GM15510 (cell line): ENCODE results near the gene SYTL1.
A peak's percentile ranks its signal among the peaks of the same experiment; 100 is the strongest.

ENCODE experiments used
- POLR2A ChIP-seq: IDR thresholded peaks from 3 replicates; pipeline ENCODE4 v1.6.1; 2011; ENCODE audit warnings: borderline replicate concordance; ENCODE audit not compliant: insufficient read length; ENCODE audit errors: extremely low read depth

Gene SYTL1

DNA sequence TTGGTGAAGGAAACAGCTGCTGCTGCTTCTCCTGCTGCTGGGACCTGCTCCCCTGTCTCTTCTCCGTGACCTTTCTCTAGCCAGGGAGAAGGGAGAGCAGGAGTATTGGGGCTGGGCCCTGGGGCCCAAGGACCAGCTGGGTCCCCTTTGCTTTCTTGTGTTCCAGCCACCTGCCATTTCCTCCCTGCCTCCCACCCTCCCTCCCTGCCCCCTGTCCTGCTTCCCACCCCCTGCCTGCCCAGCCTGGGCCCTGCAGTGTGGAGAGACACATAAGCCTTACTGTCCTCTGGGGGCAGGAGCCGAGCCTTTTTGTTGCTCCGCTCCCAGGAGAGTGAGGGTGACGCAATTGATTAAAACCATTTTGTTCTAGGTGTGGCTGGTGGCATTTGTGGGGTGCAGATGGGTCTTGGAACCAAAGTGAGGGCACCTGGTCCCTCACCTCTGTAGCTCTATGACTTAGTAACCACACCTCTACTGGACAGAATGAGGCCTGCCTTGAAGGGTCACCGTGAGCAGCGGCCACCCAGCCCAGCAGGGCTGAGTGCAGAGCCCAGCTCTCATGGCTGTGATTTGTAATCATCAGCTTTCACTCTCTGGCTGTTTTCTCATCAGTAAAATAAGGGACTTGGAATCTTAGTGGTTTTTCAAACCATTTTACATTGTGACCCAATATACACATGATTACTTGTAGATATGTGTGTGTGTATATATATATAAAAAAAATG is 33.8 kb upstream of the SYTL1 start:
- no peak for TF ChIP-seq POLR2A

DNA sequence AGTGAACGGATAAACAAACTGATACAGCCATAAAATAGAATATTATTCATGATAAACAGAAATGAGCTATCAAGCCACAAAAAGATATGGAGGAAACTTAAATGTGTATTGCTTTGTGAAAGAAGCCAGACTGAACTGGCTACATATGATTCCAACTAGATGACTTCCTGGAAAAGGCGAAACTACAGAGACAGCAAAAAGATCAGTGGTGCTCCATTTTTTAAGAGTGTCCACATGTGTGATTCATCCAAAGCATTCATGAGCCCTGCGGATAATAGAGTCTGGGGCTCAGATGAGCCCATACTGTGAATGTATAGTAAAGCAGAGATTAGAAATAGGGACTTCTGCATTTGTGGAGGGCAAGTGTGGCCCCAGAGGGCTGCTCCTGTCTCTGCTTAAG is 27.7 kb upstream of the SYTL1 start:
- no peak for TF ChIP-seq POLR2A

DNA sequence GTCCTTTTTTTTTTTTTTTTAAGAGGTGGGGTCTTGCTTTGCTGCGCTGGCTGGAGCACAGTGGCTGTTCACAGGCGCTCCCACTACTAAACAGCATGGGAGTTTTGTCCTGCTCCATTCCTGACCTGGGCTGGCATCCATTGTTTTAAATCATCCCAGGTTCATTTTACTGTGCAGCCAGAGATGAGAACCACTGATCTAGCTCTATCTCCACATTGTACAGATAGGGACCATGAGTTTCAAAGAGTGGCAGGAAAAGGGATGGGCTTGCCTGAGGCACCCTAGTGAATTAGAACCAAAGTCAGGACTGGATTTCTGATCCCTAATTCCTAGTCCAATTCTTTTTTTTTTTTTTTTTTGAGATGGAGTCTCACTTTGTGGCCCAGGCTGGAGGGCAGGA is 27.1 kb upstream of the SYTL1 start:
- no peak for TF ChIP-seq POLR2A

DNA sequence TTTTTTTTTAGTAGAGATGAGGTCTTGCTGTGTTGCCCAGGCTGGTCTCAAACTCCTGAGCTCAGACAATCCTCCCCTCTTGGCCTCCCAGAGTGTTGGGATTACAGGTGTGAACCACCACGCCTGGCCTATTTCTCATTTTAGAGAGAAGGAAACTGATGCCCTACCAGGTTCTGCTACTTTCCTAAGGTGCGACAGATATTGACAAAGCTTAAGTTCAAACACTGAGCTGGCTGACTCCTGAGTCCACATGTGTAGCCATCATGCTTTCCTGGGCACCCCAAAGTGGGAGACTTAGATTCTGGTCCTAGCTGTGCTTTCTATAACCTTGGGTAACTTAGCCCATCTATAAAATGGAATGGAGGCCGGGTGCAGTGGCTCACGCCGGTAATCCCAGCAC is 25.0 kb upstream of the SYTL1 start:
- TF ChIP-seq POLR2A: no peak

DNA sequence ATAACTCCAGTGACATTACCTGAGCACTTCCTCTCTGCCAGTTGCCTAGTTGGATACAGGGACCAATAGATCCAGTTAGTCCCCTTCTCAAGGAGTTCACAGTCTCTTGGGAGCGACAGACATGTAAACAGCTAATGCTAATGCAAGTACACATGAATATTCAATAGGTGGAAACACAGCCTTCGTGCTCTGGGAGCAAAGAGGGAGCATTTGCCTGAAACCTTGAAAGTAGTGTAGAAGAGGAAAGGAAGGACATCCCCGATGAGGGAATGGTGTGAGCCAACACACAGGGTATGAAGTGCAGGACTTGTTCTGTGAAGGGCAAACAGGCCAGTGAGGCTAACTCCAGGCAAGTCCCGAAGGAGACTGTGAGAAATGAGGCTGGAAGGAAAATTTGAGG is 23.7 kb upstream of the SYTL1 start:
- TF ChIP-seq POLR2A: no peak

DNA sequence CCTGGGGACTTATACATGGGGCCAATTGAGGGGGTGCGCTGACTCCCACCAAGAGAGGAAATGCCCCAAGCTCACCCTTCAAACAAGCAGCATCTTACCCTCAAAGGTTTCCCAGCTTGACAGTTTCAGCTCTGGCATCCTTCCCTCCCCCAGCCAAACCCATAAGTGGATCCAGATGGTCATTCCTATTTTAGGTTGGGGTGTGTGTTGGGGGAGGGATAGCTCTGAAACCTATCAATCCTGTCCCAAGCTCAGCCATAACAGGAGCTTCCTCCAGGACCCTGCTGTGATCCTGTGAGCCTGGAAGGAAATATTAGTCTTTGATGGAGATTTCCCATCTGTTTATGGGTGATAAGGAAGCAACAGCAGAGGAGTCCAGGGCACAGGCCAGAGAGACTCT is 23.2 kb upstream of the SYTL1 start:
- TF ChIP-seq POLR2A: no peak

DNA sequence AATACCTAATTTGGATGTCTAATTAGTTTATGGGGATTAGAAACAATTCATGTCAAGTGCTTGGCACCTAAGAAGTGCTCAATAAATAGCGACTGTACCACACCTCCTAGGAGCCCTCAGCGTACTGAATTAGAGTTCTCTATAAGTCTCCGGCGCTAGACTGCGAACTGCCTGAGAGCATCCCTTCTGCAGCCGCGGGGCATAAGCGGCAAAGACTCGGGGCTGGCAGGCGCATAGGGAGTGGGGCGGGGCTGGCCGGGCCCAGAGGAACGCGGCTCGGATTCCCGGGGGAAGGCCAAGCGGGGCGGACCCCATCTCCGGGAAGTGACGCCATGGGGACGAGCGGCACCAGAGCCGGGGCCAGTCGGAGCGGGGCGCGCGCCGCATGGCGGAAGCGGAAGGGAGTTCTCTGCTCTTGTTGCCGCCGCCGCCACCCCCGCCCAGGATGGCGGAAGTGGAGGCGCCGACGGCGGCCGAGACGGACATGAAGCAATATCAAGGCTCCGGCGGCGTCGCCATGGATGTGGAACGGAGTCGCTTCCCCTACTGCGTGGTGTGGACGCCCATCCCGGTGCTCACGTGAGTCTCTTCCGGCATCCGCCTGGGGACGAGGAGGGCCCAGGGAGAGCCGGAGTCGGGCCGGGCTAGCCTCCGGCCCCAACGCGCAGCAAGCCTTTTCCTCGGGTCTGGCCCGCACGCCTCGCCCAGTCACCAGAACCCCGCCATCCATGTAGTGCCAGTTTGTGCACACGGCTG is 19.8 kb upstream of the SYTL1 start, which contains the start of gene TMEM222:
Gene TMEM222, plus strand, starts transcription at position 351 of the 756 bp plus-strand sequence. Its CDS starts 35 bp downstream, at position 386.
- peak; percentile 84 for TF ChIP-seq POLR2A

DNA sequence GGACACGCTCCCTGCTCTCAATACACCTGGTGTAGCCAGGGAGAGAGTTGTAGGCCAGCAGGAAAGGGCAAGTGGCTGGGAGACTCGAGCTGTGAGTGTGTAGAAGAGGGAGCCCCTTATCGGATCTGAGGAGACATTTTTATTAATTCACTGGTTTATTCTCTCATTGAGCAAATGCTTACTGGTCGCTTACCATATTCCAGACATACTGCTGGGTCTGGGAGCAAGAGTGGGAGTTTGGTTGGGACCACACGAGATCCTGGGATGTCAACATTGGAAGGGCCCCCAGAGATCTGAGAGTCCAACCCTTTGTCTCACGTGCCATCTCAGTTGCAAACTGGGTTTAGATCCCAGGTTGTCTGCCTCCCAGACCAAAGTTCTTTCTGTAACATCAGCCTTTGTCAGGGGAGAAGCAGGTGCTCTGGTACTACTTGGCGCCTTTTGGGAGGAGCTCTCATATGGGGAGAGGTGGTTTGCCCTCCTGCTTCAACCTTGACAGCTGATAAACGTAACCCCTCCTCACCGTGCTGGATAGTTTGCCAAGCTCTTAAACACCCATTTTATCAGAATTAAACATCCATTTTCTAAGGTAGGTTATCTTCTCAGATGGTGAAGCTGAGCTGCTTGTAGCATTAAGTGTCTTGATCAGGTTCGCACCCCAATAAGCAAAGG is 19.1 kb upstream of the SYTL1 start:
- TF ChIP-seq POLR2A: no peak

DNA sequence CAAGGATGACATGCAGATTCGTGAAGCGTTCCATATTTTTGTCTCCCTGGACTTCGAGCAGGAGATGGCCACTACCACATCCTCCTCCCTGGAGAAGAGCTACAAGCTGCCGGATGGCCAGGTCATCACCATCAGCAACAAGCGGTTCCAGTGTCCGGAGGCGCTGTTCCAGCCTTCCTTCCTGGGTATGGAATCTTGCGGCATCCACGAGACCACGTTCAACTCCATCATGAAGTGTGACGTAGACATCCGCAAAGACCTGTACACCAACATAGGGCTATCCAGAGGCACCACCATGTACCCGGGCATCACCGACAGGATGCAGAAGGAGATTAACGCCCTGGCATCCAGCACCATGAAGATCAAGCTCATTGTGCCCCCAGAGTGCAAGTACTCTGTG is 16.5 kb upstream of the SYTL1 start:
- TF ChIP-seq POLR2A: no peak

DNA sequence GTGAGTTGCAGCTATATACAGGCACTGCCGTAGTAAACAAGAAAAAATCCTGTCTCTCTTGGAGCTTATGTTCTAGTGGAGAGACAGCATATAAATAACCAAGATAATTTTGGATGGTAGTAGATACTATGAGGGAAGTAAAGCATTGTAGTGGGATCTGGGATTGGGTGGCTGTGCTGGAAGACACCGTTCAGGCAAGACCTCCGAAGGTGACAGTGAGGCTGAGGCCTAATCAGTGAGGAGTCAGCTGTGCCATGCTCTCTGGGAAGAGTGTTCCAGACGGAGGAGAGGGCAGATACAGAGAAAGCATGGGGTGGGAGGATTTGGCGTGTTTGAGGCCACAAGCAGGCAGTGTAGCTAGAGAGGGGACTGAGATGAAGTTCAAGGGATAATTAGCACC is 13.9 kb upstream of the SYTL1 start:
- TF ChIP-seq POLR2A: no peak

DNA sequence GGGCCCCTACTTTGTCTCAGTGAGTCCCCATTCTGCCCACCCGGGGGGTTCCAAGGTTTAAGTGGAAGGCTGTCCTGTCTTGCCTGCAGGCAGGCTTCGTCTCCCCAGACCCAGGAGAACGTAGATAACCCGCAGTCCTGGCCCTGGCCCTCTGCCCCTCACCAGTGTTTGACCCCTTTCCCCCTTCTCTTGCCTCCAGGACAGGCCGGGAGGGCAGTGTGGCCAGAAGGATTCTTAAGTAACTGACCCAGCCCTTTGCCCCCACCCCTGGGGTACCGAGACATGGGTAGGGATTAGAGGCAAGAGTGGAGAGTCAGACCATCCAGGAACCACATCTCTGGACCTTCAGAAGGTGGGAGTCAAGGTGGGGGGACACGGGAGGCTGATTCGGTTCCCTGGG is 11.0 kb upstream of the SYTL1 start:
- TF ChIP-seq POLR2A: no peak

DNA sequence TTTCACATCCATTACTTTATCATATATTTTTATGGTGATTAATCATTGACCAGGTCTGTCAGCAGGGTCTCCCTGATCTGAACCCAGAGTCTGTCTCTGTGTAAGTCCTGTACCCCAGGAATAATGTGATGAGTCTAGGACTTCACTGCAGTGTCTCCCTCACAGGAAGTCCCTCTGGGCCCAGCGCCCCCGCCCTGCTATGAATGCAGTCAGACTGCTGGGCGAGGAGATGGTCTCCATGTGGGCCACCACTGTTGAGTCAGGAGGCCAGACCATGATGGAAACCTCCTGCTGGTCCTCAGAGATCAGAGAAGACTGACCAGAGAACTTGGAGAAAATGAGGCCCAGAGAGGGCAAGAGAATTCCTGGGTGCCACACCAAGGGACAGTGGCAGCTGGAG is 10.4 kb upstream of the SYTL1 start:
- TF ChIP-seq POLR2A: no peak

DNA sequence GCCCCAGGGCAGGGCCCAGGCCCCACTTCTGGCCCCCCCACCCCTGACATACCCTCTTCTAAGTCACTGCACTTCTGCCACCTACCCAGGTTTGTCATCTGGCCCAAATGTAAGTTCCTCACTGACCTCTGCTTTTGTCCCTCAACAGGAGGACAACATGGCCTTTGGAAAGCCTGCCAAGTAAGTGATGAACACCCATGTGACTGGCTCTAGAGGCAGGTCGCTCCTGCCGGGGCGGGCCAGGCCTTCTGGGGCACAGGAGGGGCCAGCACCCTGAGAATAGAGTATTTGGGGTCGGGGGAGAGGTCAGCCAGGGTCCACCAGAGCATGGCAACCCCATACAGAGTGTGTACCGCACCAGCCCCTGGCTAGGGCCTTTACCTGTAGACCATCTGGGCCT is 9.9 kb upstream of the SYTL1 start:
- no peak for TF ChIP-seq POLR2A

DNA sequence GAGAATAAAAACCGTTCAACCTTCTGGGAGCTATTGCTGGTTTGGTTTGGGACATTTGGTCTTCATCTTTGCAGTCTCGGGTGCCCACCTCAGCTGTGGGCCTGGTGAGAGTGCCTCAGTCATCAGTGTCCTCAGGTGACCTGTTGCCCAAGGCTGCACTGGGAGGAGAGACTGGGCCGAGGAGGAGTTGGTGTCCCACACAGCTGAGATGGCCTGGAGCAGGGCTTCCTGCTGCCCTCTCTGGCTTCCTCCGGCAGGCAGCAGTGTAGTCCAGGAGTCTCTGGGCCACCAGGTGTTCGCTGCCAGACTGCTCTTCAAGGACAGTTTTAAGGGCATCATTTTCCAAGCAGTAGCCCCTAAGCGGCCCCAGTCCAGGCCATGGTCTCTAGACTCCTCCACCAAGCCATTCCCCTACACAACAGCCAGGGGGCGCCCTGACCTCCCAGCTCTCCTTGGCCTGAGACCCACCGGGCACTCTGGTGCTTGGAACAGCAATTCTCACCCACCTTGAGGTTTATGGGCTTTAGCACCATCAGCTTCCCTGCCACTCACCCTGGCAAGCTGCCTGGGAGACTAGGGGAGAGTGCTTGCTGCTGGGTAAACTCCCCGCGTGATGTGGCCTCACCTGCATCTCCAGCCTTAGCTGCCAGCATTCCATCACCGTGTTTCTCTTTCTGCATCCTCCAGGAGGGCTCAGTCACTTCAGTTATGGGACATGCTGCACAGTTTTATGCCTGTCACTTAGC is 9.1 kb upstream of the SYTL1 start:
- no peak for TF ChIP-seq POLR2A
